ENCODE data around the gene IQCF2. TPM values are rescaled to one million over a fixed set of nuclear protein-coding genes. Genes with fewer than 3 reads are reported as not detected.

Gene IQCF2
- polyA plus RNA-seq (2013): not detected in 2 replicates

- no CpG with 5 or more reads among the region's 7 CpGs for WGBS (ENCODE audit: extremely low coverage, insufficient coverage, insufficient read length)
- Histone ChIP-seq H3K4me2 (ENCODE audit: low read length) (no peak within 1 kb of the TSS), H3K79me2 (ENCODE audit: control insufficient read depth, insufficient read depth, low read length, poor library complexity) (no peaks in the 10 kb centered on the region), H3K27ac (ENCODE audit: low read depth, low read length) (no peak within 1 kb of the TSS), H4K91ac (ENCODE audit: low read depth, low read length) (no peak within 1 kb of the TSS), H4K12ac (ENCODE audit: low read depth, low read length) (no peak within 1 kb of the TSS), H3K9me3 (ENCODE audit: insufficient read depth, low read depth, low read length) (peaks cover 1% of the 10 kb centered on the region), H3K18ac (ENCODE audit: low read length) (no peak within 1 kb of the TSS), H2AFZ (ENCODE audit: insufficient read depth, low read length, poor library complexity) (no peak within 1 kb of the TSS), H2BK5ac (ENCODE audit: low read depth, low read length, poor library complexity) (no peak within 1 kb of the TSS), H3K4me3 (ENCODE audit: low read depth, low read length) (no peak within 1 kb of the TSS), H3K4me1 (ENCODE audit: control insufficient read depth in 1 of 2, insufficient read depth in 2 of 2, low read length in 2 of 2) (no peaks in the 10 kb centered on the region), H3K4ac (ENCODE audit: low read depth, low read length) (no peak within 1 kb of the TSS), H3K9ac (ENCODE audit: low read length) (no peak within 1 kb of the TSS), H3K79me1 (ENCODE audit: low read length) (no peaks in the 10 kb centered on the region), H3K14ac (ENCODE audit: low read length) (no peak within 1 kb of the TSS), H3K23ac (ENCODE audit: low read length) (no peak within 1 kb of the TSS), H3K36me3 (ENCODE audit: control insufficient read depth in 1 of 2, insufficient read depth in 2 of 2, low read length in 2 of 2) (no peaks in the 10 kb centered on the region), H2BK120ac (ENCODE audit: insufficient read depth, low read length, poor library complexity) (no peak within 1 kb of the TSS), H2AK5ac (ENCODE audit: low read length) (no peak within 1 kb of the TSS), H2BK12ac (ENCODE audit: low read length) (no peak within 1 kb of the TSS), H4K8ac (ENCODE audit: low read depth, low read length) (no peak within 1 kb of the TSS), H3K27me3 (ENCODE audit: insufficient read depth, low read length) (no peaks in the 10 kb centered on the region)
- DNase-seq: no peak
Observed at GRCh38 chr3:51860703-51861665, at the start of gene IQCF2. Gene IQCF2 (plus strand): TSS chr3:51861615. CDS start chr3:51861667, 52 bp downstream.

GRCh38 chr3:51813539-51813938, 47.9 kb upstream of the IQCF2 start:
- WGBS (ENCODE audit: extremely low coverage, insufficient coverage, insufficient read length): no CpG with 5 or more reads among the region's 6 CpGs
- no peak overlapping the region for H3K27ac ChIP-seq (ENCODE audit: low read depth, low read length)
- H3K4ac ChIP-seq (ENCODE audit: low read depth, low read length): no peak overlapping the region
- H3K4me1 ChIP-seq (ENCODE audit: control insufficient read depth in 1 of 2, insufficient read depth in 2 of 2, low read length in 2 of 2): no peaks in the 10 kb centered on the region
- H2BK120ac ChIP-seq (ENCODE audit: insufficient read depth, low read length, poor library complexity): no peak overlapping the region
- no peaks in the 10 kb centered on the region for H3K79me1 ChIP-seq (ENCODE audit: low read length)
- no peak overlapping the region for H2BK5ac ChIP-seq (ENCODE audit: low read depth, low read length, poor library complexity)
- no peak overlapping the region for H3K14ac ChIP-seq (ENCODE audit: low read length)
- H3K4me3 ChIP-seq (ENCODE audit: low read depth, low read length): no peak overlapping the region
- H2AK5ac ChIP-seq (ENCODE audit: low read length): no peak overlapping the region
- no peak overlapping the region for H3K4me2 ChIP-seq (ENCODE audit: low read length)
- no peak overlapping the region for H4K91ac ChIP-seq (ENCODE audit: low read depth, low read length)
- no peaks in the 10 kb centered on the region for H3K79me2 ChIP-seq (ENCODE audit: control insufficient read depth, insufficient read depth, low read length, poor library complexity)
- H4K8ac ChIP-seq (ENCODE audit: low read depth, low read length): no peak overlapping the region
- H3K36me3 ChIP-seq (ENCODE audit: control insufficient read depth in 1 of 2, insufficient read depth in 2 of 2, low read length in 2 of 2): no peaks in the 10 kb centered on the region
- no peak overlapping the region for H2AFZ ChIP-seq (ENCODE audit: insufficient read depth, low read length, poor library complexity)
- no peak overlapping the region for H4K12ac ChIP-seq (ENCODE audit: low read depth, low read length)
- H3K27me3 ChIP-seq (ENCODE audit: insufficient read depth, low read length): no peaks in the 10 kb centered on the region
- no peaks in the 10 kb centered on the region for H3K9me3 ChIP-seq (ENCODE audit: insufficient read depth, low read depth, low read length)
- no peak overlapping the region for H2BK12ac ChIP-seq (ENCODE audit: low read length)
- no peak overlapping the region for H3K18ac ChIP-seq (ENCODE audit: low read length)
- H3K23ac ChIP-seq (ENCODE audit: low read length): no peak overlapping the region
- H3K9ac ChIP-seq (ENCODE audit: low read length): no peak overlapping the region
- no peak for DNase-seq

GRCh38 chr3:51814034-51814433, 47.4 kb upstream of the IQCF2 start:
- no CpG with 5 or more reads among the region's 3 CpGs for WGBS (ENCODE audit: extremely low coverage, insufficient coverage, insufficient read length)
- H3K14ac ChIP-seq (ENCODE audit: low read length): no peak overlapping the region
- no peaks in the 10 kb centered on the region for H3K27me3 ChIP-seq (ENCODE audit: insufficient read depth, low read length)
- no peak overlapping the region for H4K12ac ChIP-seq (ENCODE audit: low read depth, low read length)
- H3K36me3 ChIP-seq (ENCODE audit: control insufficient read depth in 1 of 2, insufficient read depth in 2 of 2, low read length in 2 of 2): no peaks in the 10 kb centered on the region
- no peaks in the 10 kb centered on the region for H3K79me2 ChIP-seq (ENCODE audit: control insufficient read depth, insufficient read depth, low read length, poor library complexity)
- H3K4me3 ChIP-seq (ENCODE audit: low read depth, low read length): no peak overlapping the region
- no peak overlapping the region for H3K27ac ChIP-seq (ENCODE audit: low read depth, low read length)
- H3K4ac ChIP-seq (ENCODE audit: low read depth, low read length): no peak overlapping the region
- H3K4me1 ChIP-seq (ENCODE audit: control insufficient read depth in 1 of 2, insufficient read depth in 2 of 2, low read length in 2 of 2): no peaks in the 10 kb centered on the region
- H2BK120ac ChIP-seq (ENCODE audit: insufficient read depth, low read length, poor library complexity): no peak overlapping the region
- no peak overlapping the region for H3K9ac ChIP-seq (ENCODE audit: low read length)
- no peak overlapping the region for H4K91ac ChIP-seq (ENCODE audit: low read depth, low read length)
- H3K4me2 ChIP-seq (ENCODE audit: low read length): no peak overlapping the region
- H3K23ac ChIP-seq (ENCODE audit: low read length): no peak overlapping the region
- no peak overlapping the region for H3K18ac ChIP-seq (ENCODE audit: low read length)
- H2BK5ac ChIP-seq (ENCODE audit: low read depth, low read length, poor library complexity): no peak overlapping the region
- H3K9me3 ChIP-seq (ENCODE audit: insufficient read depth, low read depth, low read length): no peaks in the 10 kb centered on the region
- H2BK12ac ChIP-seq (ENCODE audit: low read length): no peak overlapping the region
- no peaks in the 10 kb centered on the region for H3K79me1 ChIP-seq (ENCODE audit: low read length)
- H2AK5ac ChIP-seq (ENCODE audit: low read length): no peak overlapping the region
- no peak for DNase-seq
- no peak overlapping the region for H4K8ac ChIP-seq (ENCODE audit: low read depth, low read length)
- no peak overlapping the region for H2AFZ ChIP-seq (ENCODE audit: insufficient read depth, low read length, poor library complexity)

- no peaks in the 10 kb centered on the region for H3K79me2 ChIP-seq (ENCODE audit: control insufficient read depth, insufficient read depth, low read length, poor library complexity)
- H2AFZ ChIP-seq (ENCODE audit: insufficient read depth, low read length, poor library complexity): no peak overlapping the region
- no peak overlapping the region for H3K18ac ChIP-seq (ENCODE audit: low read length)
- DNase-seq: no peak
- H3K9ac ChIP-seq (ENCODE audit: low read length): no peak overlapping the region
- no peak overlapping the region for H3K23ac ChIP-seq (ENCODE audit: low read length)
- H2BK120ac ChIP-seq (ENCODE audit: insufficient read depth, low read length, poor library complexity): no peak overlapping the region
- no peaks in the 10 kb centered on the region for H3K9me3 ChIP-seq (ENCODE audit: insufficient read depth, low read depth, low read length)
- no peaks in the 10 kb centered on the region for H3K36me3 ChIP-seq (ENCODE audit: control insufficient read depth in 1 of 2, insufficient read depth in 2 of 2, low read length in 2 of 2)
- no CpG with 5 or more reads among the region's 4 CpGs for WGBS (ENCODE audit: extremely low coverage, insufficient coverage, insufficient read length)
- H4K91ac ChIP-seq (ENCODE audit: low read depth, low read length): no peak overlapping the region
- H2AK5ac ChIP-seq (ENCODE audit: low read length): no peak overlapping the region
- H3K27me3 ChIP-seq (ENCODE audit: insufficient read depth, low read length): no peaks in the 10 kb centered on the region
- no peak overlapping the region for H4K8ac ChIP-seq (ENCODE audit: low read depth, low read length)
- no peak overlapping the region for H3K14ac ChIP-seq (ENCODE audit: low read length)
- no peak overlapping the region for H2BK12ac ChIP-seq (ENCODE audit: low read length)
- H3K4me1 ChIP-seq (ENCODE audit: control insufficient read depth in 1 of 2, insufficient read depth in 2 of 2, low read length in 2 of 2): no peaks in the 10 kb centered on the region
- H3K4me3 ChIP-seq (ENCODE audit: low read depth, low read length): no peak overlapping the region
- H3K27ac ChIP-seq (ENCODE audit: low read depth, low read length): no peak overlapping the region
- H4K12ac ChIP-seq (ENCODE audit: low read depth, low read length): no peak overlapping the region
- H2BK5ac ChIP-seq (ENCODE audit: low read depth, low read length, poor library complexity): no peak overlapping the region
- no peaks in the 10 kb centered on the region for H3K79me1 ChIP-seq (ENCODE audit: low read length)
- H3K4ac ChIP-seq (ENCODE audit: low read depth, low read length): no peak overlapping the region
- no peak overlapping the region for H3K4me2 ChIP-seq (ENCODE audit: low read length)
Observed at GRCh38 chr3:51815614-51816013, 45.8 kb upstream of the IQCF2 start.

Data from trophoblast cell (in vitro differentiated cells and primary cell).